Lower lobe of right lung (tissue), 2 donors: ENCODE results near the gene TMEM175. TPM values are rescaled to one million over a fixed set of nuclear protein-coding genes. Genes with fewer than 3 reads are reported as not detected.
"Not testable (repeated sequence)": the region's sequence is repeated elsewhere in the genome, so short reads cannot be mapped to it uniquely, and the experiment has no call there.

Source experiments
- ATAC-seq, 2 donors: fragments of 200-7000 bp; cut with Tn5 transposase; one replicate each; pipeline ENCODE4 v1.9.1; 2020 to 2022; ENCODE audit warnings: mild to moderate bottlenecking in 2 of 2, moderate library complexity in 2 of 2
- DNase-seq: peaks from one replicate; pipeline ENCODE4 v3.0.0-alpha.2; 2020
- H3K27ac ChIP-seq: fragments of 200-600 bp; one replicate; pipeline ENCODE4 v1.8.0; 2022
- H3K27me3 ChIP-seq: fragments of 200-600 bp; one replicate; pipeline ENCODE4 v1.8.0; 2022; ENCODE audit warnings: low read depth
- H3K36me3 ChIP-seq: fragments of 200-600 bp; one replicate; pipeline ENCODE4 v1.8.0; 2022; ENCODE audit warnings: mild to moderate bottlenecking
- H3K4me1 ChIP-seq: fragments of 200-600 bp; one replicate; pipeline ENCODE4 v1.8.0; 2022
- H3K4me3 ChIP-seq: fragments of 200-600 bp; one replicate; pipeline ENCODE4 v1.8.0; 2022; ENCODE audit warnings: mild to moderate bottlenecking
- H3K9me3 ChIP-seq: fragments of 200-600 bp; one replicate; pipeline ENCODE4 v1.8.0; 2022
- intact Hi-C: fragments of 100-400 bp; cut with DNase I; formaldehyde crosslinking; loops from one replicate; pipeline ENCODE4 v1.11.0; 2022
- total RNA-seq: library from RNA; stranded (reverse); fragmentation: NEBNext Ultra II Directional; extraction: Animal tissue kit (Norgen Biotek cat#: 25700); gene quantifications from one replicate; pipeline ENCODE4 v1.2.1, GENCODE V29; 2021
- TF ChIP-seq, protein P1 (sequence below): fragments of 200-600 bp; IDR thresholded peaks from one replicate; pipeline ENCODE4 v1.8.0; 2022; ENCODE audit warnings: antibody characterized with exemption, mild to moderate bottlenecking
- donor health status: DM: no; HTN: yes; CAD: no; lungs with severe emphysema.

The TMEM175 gene
- total RNA-seq, 1 donor from 2014 or later = 45.3 TPM

DNA sequence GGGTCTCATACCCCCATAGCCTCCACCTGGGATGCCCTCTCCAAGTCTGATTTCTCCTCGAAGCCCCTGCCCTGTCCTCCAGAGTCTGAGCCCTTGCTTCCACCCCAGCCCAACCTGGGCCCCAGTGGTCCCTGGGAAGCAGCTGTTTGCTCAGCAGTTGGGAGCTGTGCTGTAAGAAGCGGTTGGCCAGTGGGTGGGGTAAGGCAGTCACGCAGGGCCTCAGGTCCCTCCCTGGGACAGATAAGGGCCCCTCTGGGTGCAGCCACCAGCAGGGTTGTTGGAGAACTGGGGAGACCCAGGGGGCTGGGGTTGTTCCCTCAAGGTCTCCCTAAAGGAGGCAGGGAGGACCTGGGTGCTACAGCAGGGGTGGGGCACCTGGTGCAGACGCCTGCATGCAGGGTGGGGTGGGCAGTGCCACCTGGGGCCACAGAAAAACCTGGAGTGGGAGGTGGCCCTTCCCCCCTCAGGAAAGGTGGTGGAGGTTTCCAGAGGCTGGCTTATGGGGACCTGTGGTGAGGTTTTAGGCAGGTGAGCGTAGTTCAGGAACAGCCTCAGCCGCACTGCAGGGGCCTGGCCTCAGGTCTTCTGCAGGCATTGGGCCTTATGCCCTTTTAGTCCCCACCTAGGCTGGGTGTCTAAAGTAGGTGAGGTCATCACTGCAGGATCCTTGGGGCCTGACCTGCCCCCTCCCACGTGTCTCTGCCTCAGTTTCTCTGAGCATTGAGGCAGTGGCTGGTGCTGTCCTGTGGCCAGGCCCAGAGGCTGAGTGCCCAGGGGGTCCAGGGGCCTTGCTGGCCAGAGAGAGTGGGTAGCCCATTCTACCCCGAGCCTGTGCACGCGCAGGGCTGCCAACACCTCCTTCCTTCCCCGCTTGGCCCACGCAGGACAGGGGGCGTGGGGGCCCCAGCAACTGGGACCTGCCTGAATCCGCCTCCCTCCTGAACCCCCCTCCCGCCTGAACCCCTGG is 64.1 kb downstream of the TMEM175 start:
- TF ChIP-seq, protein P1, sequence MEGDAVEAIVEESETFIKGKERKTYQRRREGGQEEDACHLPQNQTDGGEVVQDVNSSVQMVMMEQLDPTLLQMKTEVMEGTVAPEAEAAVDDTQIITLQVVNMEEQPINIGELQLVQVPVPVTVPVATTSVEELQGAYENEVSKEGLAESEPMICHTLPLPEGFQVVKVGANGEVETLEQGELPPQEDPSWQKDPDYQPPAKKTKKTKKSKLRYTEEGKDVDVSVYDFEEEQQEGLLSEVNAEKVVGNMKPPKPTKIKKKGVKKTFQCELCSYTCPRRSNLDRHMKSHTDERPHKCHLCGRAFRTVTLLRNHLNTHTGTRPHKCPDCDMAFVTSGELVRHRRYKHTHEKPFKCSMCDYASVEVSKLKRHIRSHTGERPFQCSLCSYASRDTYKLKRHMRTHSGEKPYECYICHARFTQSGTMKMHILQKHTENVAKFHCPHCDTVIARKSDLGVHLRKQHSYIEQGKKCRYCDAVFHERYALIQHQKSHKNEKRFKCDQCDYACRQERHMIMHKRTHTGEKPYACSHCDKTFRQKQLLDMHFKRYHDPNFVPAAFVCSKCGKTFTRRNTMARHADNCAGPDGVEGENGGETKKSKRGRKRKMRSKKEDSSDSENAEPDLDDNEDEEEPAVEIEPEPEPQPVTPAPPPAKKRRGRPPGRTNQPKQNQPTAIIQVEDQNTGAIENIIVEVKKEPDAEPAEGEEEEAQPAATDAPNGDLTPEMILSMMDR = no peak
- Histone ChIP-seq H3K4me1 (peaks cover 28% of the 10 kb centered on the region), H3K27me3 (peaks cover 35% of the 10 kb centered on the region), H3K27ac (no peak overlapping the region), H3K4me3 (peak overlapping the region; percentile 43), H3K9me3 (no peaks in the 10 kb centered on the region), H3K36me3 (no peaks in the 10 kb centered on the region)
- DNase-seq (no peak), ATAC-seq (no peak)
- intact Hi-C loops = no loop called here

DNA sequence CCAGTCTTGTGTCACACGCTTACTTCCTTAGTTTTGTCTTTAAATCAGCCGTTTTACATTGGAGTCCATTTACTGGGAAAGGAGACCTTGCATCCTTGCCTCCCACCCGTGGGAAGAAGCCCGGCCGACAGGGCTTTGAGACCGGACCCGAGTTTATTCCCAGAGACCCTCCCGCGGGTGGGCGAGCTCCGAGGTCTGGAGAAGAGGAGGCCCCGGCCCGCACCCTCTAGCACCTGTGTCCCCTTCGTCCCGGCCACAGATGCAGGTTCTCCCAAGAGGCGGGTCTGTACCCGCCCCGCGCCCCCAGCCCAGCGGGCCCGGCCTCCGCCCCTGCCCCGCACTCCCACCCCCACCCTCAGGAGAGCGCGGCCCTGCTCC is 64.7 kb downstream of the TMEM175 start:
- peaks cover 32% of the 10 kb centered on the region for H3K4me1 ChIP-seq
- peaks cover 42% of the 10 kb centered on the region for H3K27me3 ChIP-seq
- ATAC-seq (no peak), DNase-seq (no peak)
- H3K9me3 ChIP-seq = no peaks in the 10 kb centered on the region
- H3K36me3 ChIP-seq = no peaks in the 10 kb centered on the region
- TF ChIP-seq, protein P1 = no peak
- H3K27ac ChIP-seq = no peak overlapping the region
- H3K4me3 ChIP-seq = peak overlapping the region; percentile 43
- intact Hi-C loops = no loop called here

DNA sequence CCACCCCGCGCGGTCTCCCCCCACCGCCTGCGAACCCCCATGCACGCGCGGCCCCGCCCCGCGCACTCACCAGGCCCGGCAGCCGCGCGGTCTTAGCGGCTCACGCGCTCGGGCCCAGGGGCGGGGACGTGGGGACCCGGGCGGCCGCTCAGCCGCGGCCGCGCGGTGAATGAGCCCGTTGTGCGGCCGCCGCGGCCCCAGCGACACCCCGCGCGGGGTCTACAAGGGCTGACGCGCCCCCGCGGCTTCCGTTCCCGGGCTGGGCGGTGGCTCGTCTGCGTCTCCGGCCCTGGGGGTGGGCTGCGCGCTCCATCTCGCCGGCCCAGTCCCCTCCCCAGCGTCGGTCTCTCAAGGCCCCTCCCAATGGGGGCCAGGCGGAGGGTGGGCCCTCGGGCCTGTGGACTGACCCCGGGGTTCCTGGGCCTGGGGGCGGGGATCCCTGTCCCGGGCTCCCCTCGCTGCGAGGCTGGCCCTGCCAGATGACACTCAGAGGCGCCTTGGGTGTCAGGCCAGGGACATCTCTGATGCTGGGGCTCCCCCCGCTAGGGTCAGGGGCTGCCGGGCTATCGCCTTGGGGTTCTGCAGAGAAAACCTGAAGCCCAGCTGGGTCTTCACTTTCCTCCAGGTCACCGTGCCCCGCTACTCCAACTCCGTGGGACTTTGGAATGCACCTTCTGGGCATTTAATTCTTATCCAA is 65.3 kb downstream of the TMEM175 start:
- ATAC-seq = peak; percentile 15 to 43
- Histone ChIP-seq H3K27me3 (peaks cover 47% of the 10 kb centered on the region), H3K4me3 (peak overlapping the region; percentile 43), H3K27ac (no peak overlapping the region), H3K9me3 (no peaks in the 10 kb centered on the region), H3K36me3 (no peaks in the 10 kb centered on the region), H3K4me1 (peaks cover 33% of the 10 kb centered on the region)
- DNase-seq = no peak
- intact Hi-C loops = no loop called here
- TF ChIP-seq, protein P1 = no peak

DNA sequence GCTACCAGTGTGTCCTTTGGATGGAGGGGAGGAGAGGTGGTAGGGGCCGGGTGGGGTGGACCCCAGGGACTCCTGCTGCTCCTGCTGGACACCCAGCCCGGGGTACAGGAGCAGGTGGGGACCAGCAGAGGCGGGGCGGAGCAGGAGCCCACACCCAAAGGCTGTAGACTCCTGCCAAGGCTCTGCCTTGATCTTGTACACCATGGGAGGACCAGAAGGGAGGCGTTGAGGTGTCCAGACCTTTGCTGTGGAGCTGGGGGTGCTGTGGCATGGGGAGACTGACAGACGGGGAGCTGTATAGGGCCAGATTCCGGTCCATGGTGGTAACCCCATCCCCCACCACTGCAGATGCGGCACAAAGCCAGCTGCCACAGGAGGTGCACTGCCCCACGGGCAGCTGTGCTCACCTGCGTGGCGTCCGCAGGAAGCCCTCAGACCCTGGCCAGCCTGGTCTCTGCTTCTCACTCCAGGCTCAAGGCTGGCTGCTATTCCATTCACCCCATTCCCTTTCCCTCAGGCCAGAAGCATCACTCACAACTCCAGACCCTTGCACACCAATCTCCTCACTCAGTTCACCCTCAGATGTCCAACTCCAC is 65.9 kb downstream of the TMEM175 start:
- peaks cover 33% of the 10 kb centered on the region for H3K4me1 ChIP-seq

DNA sequence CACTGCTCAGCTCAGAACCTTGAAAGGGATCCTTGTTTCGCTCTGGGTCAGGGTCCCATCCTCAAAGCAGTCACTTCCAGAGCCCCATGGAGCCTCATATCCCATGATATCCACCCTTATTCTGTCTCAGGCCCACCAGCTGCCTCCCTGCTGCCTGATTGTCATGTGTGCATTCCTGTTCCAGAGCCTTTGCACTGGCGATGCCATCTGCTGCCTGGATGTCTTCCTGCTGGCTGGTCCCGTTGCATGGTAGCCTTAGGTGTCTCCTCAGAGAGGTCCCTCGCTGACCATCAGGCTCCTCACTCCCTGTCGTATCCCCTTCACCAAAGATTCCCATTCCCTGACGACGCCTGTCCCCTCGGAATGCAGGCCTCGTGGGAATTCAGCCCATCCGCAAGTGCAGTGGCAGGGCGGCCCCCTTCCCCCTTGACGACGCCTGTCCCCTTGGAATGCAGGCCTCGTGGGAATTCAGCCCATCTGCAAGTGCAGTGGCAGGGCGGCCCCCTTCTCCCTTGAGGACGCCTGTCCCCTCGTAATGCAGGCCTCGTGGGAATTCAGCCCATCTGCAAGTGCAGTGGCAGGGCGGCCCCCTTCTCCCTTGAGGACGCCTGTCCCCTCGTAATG is 67.1 kb downstream of the TMEM175 start:
- H3K36me3 ChIP-seq, ATAC-seq, intact Hi-C loops, H3K4me3 ChIP-seq, H3K9me3 ChIP-seq, DNase-seq, H3K27ac ChIP-seq: not testable (repeated sequence)
- peaks cover 29% of the 10 kb centered on the region for H3K4me1 ChIP-seq
- peaks cover 65% of the 10 kb centered on the region for H3K27me3 ChIP-seq

More for the DNA sequence above, 65.9 kb downstream of the TMEM175 start:
- no peak overlapping the region for H3K27ac ChIP-seq
- DNase-seq (no peak), ATAC-seq (peak in 1 of 2 donors; percentile 2)
- H3K4me3 ChIP-seq = no peak overlapping the region
- no peaks in the 10 kb centered on the region for H3K9me3 ChIP-seq
- TF ChIP-seq, protein P1 = no peak
- H3K27me3 ChIP-seq = peaks cover 54% of the 10 kb centered on the region
- intact Hi-C loops = no loop called here
- H3K36me3 ChIP-seq = no peaks in the 10 kb centered on the region
